ENCODE data around the gene ADAMTS15. TPM values are rescaled to one million over a fixed set of nuclear protein-coding genes. Genes with fewer than 3 reads are reported as not detected.

Gene ADAMTS15
- total RNA-seq, 2 experiments from 2014 or later: 0.08 to 0.11 TPM

DNA sequence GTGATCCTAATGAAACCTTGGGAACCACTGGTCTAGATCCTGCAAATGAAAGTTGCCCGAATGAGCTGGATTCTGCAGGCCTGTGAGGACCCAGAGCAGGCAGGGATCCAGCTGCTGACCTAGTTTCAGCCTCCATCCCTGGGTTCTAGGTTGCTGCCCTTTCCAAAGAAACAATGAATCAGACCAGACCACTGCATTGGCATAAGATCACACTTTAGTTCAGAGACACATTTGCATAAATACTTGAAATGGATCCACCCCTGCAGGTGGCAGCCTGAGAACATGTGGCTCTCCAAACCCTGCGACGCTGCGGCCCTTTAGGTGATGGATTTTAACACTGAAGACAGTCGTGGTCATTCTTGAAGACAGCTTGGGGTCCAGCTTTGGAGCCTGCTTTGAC is 43.7 kb upstream of the ADAMTS15 start:
- no peak overlapping the region for H3K27ac Mint-ChIP-seq
- intact Hi-C loops (cut with DNase I, micrococcal nuclease): no loop called here
- Histone ChIP-seq H3K27ac (ENCODE audit: low read depth in 1 of 2, low read length in 2 of 2) (no peak overlapping the region), H3K4me3 (ENCODE audit: low read length) (no peak overlapping the region), H3K36me3 (ENCODE audit: insufficient read depth, low read length) (no peaks in the 10 kb centered on the region), H3K4me1 (ENCODE audit: insufficient read depth, low read length) (peaks cover 7% of the 10 kb centered on the region), H3K9me3 (ENCODE audit: control insufficient read depth in 1 of 2, insufficient read depth in 1 of 2, low read length in 2 of 2) (no peaks in the 10 kb centered on the region), H3K27me3 (ENCODE audit: control insufficient read depth in 1 of 2, insufficient read depth in 2 of 2, low read length in 2 of 2) (peaks cover under 1 to 5% of the 10 kb centered on the region in 2 experiments)
- H3K27me3 Mint-ChIP-seq: peaks cover 10% of the 10 kb centered on the region
- H3K4me1 Mint-ChIP-seq (ENCODE audit: low read depth): peaks cover 11% of the 10 kb centered on the region
- no peak for ATAC-seq (ENCODE audit: poor library complexity)
- no peak overlapping the region for H3K4me3 Mint-ChIP-seq
- no peak for DNase-seq
- TF ChIP-seq, protein P1, sequence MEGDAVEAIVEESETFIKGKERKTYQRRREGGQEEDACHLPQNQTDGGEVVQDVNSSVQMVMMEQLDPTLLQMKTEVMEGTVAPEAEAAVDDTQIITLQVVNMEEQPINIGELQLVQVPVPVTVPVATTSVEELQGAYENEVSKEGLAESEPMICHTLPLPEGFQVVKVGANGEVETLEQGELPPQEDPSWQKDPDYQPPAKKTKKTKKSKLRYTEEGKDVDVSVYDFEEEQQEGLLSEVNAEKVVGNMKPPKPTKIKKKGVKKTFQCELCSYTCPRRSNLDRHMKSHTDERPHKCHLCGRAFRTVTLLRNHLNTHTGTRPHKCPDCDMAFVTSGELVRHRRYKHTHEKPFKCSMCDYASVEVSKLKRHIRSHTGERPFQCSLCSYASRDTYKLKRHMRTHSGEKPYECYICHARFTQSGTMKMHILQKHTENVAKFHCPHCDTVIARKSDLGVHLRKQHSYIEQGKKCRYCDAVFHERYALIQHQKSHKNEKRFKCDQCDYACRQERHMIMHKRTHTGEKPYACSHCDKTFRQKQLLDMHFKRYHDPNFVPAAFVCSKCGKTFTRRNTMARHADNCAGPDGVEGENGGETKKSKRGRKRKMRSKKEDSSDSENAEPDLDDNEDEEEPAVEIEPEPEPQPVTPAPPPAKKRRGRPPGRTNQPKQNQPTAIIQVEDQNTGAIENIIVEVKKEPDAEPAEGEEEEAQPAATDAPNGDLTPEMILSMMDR (IDR thresholded peaks at IDR 0.05): no peak
- CTCF ChIA-PET: no interaction called here
- no peaks in the 10 kb centered on the region for H3K36me3 Mint-ChIP-seq (ENCODE audit: low read depth)
- no peaks in the 10 kb centered on the region for H3K9me3 Mint-ChIP-seq
- POLR2A ChIA-PET: no interaction called here

DNA sequence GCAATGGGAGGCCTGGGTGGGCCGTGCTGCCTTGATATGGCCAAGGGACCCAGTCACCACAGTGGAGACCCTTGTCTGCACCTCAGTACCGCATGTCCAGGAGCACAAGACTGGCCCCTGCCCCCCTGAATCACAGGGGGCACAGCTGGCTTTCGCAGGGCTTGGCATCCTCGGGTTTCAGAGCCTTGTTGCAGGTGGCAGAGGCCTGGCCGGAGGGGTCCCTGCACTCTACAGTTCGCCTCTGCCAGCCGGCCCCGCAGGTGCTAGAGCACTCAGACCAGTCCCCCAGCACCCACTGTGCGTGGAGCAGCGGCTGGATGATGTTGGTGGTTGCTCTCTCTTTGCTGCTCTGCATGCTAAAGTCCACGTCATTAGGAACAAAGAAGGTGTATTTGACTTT is 43.0 kb upstream of the ADAMTS15 start:
- Mint-ChIP-seq H3K4me3 (no peak overlapping the region), H3K27me3 (peaks cover 3% of the 10 kb centered on the region), H3K9me3 (no peaks in the 10 kb centered on the region), H3K27ac (no peak overlapping the region), H3K36me3 (ENCODE audit: low read depth) (no peaks in the 10 kb centered on the region), H3K4me1 (ENCODE audit: low read depth) (peaks cover 6% of the 10 kb centered on the region)
- no peak for DNase-seq
- Histone ChIP-seq H3K36me3 (ENCODE audit: insufficient read depth, low read length) (no peaks in the 10 kb centered on the region), H3K9me3 (ENCODE audit: control insufficient read depth in 1 of 2, insufficient read depth in 1 of 2, low read length in 2 of 2) (no peaks in the 10 kb centered on the region), H3K4me3 (ENCODE audit: low read length) (no peak overlapping the region), H3K27me3 (ENCODE audit: control insufficient read depth in 1 of 2, insufficient read depth in 2 of 2, low read length in 2 of 2) (no peaks in the 10 kb centered on the region), H3K27ac (ENCODE audit: low read depth in 1 of 2, low read length in 2 of 2) (no peak overlapping the region), H3K4me1 (ENCODE audit: insufficient read depth, low read length) (peaks cover 6% of the 10 kb centered on the region)
- no peak for ATAC-seq (ENCODE audit: poor library complexity)
- CTCF ChIA-PET: no interaction called here
- TF ChIP-seq, protein P1 (IDR thresholded peaks at IDR 0.05): no peak
- POLR2A ChIA-PET: no interaction called here
- intact Hi-C loops (cut with DNase I, micrococcal nuclease): no loop called here

DNA sequence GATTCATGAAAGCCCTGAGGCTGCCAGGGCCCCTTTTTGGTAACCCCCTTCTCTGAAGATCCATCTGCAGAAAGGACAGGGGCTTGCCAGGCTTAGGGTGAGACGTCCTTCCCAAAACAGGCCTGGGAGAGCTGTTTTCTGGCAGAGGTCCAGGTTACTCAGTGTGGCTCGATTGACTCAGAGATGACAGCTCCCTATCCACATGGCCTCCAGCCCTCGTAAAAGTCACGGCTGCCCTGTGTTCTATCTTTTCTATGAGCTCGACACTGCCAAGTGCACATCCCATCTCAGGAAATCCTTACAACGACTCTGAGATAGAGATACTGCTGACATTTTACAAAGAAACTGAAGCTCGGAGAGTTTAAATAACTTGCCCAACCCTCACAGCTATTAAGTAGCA is 40.5 kb upstream of the ADAMTS15 start:
- H3K4me1 Mint-ChIP-seq (ENCODE audit: low read depth): no peaks in the 10 kb centered on the region
- H3K9me3 Mint-ChIP-seq: no peaks in the 10 kb centered on the region
- no peak overlapping the region for H3K27ac ChIP-seq (ENCODE audit: low read depth in 1 of 2, low read length in 2 of 2)
- no peak overlapping the region for H3K4me3 ChIP-seq (ENCODE audit: low read length)
- no peaks in the 10 kb centered on the region for H3K36me3 ChIP-seq (ENCODE audit: insufficient read depth, low read length)
- H3K4me3 Mint-ChIP-seq: no peak overlapping the region
- H3K36me3 Mint-ChIP-seq (ENCODE audit: low read depth): no peaks in the 10 kb centered on the region
- DNase-seq (no peak), ATAC-seq (ENCODE audit: poor library complexity) (no peak)
- no peak overlapping the region for H3K27ac Mint-ChIP-seq
- no peaks in the 10 kb centered on the region for H3K9me3 ChIP-seq (ENCODE audit: control insufficient read depth in 1 of 2, insufficient read depth in 1 of 2, low read length in 2 of 2)
- ChIA-PET CTCF (no interaction called here), POLR2A (no interaction called here)
- no peaks in the 10 kb centered on the region for H3K27me3 ChIP-seq (ENCODE audit: control insufficient read depth in 1 of 2, insufficient read depth in 2 of 2, low read length in 2 of 2)
- intact Hi-C loops (cut with DNase I, micrococcal nuclease): no loop called here
- TF ChIP-seq, protein P1 (IDR thresholded peaks at IDR 0.05): no peak
- no peaks in the 10 kb centered on the region for H3K4me1 ChIP-seq (ENCODE audit: insufficient read depth, low read length)
- peaks cover 17% of the 10 kb centered on the region for H3K27me3 Mint-ChIP-seq
